Activated CD4-positive, alpha-beta T cell treated with anti-CD3 and anti-CD28 coated beads for 36 hours (primary cell): ENCODE measurements around the gene KLHDC7B. TPM values are rescaled to one million over a fixed set of nuclear protein-coding genes. Genes with fewer than 3 reads are reported as not detected.

Source experiments
- ATAC-seq: fragments of 200-7000 bp; cut with Tn5 transposase; one replicate; pipeline ENCODE4 v1.10.0; 2021; ENCODE audit warnings: mild to moderate bottlenecking, moderate library complexity
- CTCF ChIA-PET: fragments of 350-600 bp; sonication (Branson Sonifier 250); formaldehyde crosslinking; loops from one replicate; lab custom pipeline; 2021; ENCODE audit warnings: antibody characterized with exemption; lab: Charles Lee
- POLR2A ChIA-PET: fragments of 350-600 bp; sonication (Branson Sonifier 250); formaldehyde crosslinking; loops from one replicate; lab custom pipeline; 2021; ENCODE audit warnings: antibody characterized with exemption, inconsistent platforms; lab: Charles Lee
- DNase-seq: peaks from one replicate; pipeline ENCODE4 v3.0.0-alpha.2; 2020
- H3K27ac Mint-ChIP-seq: one replicate; pipeline ENCODE4 v1.8.0; 2021; ENCODE audit warnings: mixed read lengths
- H3K27me3 Mint-ChIP-seq: one replicate; pipeline ENCODE4 v1.8.0; 2021; ENCODE audit warnings: mixed read lengths
- H3K36me3 Mint-ChIP-seq: one replicate; pipeline ENCODE4 v1.8.0; 2021; ENCODE audit warnings: low read depth, mixed read lengths
- H3K4me1 Mint-ChIP-seq: one replicate; pipeline ENCODE4 v1.8.0; 2021; ENCODE audit warnings: mixed read lengths
- H3K4me3 Mint-ChIP-seq: one replicate; pipeline ENCODE4 v1.8.0; 2021; ENCODE audit warnings: mild to moderate bottlenecking, moderate library complexity, mixed read lengths
- H3K9me3 Mint-ChIP-seq: one replicate; pipeline ENCODE4 v1.8.0; 2021; ENCODE audit warnings: low read depth, mixed read lengths
- intact Hi-C, 2 experiments: fragments of 100-400 bp; cut with DNase I in 1 of 2; cut with micrococcal nuclease in 1 of 2; formaldehyde crosslinking; loops; one replicate each; pipeline versions ENCODE4 v1.14.2 to v1.15.1; 2022 to 2024; cut with DNase I, micrococcal nuclease
- total RNA-seq, 2 experiments: library from RNA; stranded (reverse); gene quantifications; one replicate each; pipeline ENCODE4 v1.2.3, GENCODE V29; 2021

Gene KLHDC7B
- total RNA-seq, 2 experiments from 2014 or later, result 5.7 to 6.4 TPM

DNA sequence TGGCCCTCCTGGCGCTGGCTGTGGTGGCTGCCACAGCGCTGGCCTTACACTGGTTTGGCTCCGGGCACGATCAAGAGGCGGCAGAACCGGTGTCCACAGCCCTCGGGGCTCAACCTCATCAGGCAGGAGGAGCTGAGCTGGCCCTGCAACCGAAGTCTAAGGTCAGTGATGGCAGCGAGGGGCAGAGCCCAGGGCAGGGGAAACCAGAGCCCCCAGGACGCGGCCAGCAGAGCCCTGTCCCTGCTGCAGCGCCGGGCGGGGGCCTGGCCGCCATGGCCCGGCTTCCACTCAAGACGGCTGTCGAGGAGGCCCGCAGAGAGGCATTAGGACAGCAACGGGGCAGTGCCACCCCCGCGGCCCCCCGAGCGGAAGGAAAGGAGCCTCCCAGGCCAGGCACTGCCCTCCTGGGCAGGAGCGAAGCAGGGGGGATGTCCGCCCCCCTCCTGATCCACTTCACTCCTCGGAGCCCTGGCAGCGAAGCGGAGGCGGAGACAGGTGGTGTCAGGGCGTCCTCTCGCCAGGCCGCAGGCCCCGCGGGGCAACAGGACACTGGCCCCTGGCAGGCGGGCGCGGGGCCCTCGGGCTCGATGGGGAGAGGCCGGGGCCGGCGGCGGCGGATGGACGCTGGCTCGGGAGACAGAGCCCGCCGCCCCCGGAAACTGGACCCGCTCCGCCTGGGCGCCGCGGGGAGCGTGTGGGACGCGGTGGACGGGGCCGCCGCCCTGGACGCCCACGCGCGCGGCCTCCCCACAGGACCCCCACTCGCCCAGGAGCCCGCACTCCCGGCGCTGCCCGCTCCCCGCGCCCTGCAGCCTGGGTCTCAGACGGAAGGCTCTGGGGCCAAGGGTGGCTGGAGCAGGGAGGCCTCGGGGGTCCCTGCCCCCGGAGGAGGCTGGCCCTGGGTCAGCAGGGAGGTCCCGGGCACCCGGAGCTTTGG lies 895 bp downstream of the KLHDC7B start:
- intact Hi-C loops, result no loop called here
- Mint-ChIP-seq H3K36me3 (peaks cover 6% of the 10 kb centered on the region), H3K4me1 (peaks cover 48% of the 10 kb centered on the region), H3K9me3 (no peaks in the 10 kb centered on the region), H3K27ac (peak overlapping the region; percentile 85), H3K4me3 (no peak overlapping the region), H3K27me3 (no peaks in the 10 kb centered on the region)
- ATAC-seq, result no peak
- no peak for DNase-seq
- ChIA-PET POLR2A (no interaction called here), CTCF (interaction anchor here (1.2 to 4.0 kb wide), 9 partner anchors 7 to 145 kb away, joined by 4 to 29 read pairs (median 7); partner anchors contain the start of genes SCO2 and SYCE3)

DNA sequence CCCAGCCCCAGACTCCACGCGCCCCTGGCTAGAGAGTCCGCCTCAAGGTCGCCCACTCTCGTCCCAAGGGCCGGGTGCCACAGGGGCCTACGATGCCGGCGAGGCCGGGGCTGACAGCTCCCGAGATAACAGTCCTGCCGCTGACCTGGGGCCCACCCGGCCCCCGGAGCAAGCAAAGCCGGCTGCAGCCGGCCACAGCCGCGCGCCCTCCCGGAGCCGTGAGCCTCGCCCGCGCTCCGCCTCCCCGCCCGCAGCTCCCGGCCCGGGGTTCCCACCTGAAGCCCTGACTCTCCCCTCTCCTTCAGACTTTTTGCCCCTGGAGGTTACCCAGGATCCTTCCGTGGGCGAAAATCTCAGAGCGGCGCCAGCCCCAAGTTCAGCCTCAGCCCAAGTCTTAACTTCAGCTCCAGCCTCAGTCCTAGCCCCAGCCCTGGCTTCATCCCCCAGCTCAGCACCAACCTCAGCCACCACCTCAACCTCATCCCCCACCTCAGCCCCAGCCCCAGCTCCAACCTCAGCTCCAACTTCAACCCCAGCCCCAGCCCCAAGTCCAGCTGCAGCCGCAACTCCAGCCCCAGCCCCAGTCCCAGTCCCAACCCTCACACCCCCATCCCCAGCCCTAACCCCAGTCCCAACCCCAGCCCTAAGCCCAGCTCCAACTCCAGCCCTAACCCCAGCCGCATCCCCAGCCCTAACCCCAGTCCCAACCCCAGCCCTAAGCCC lies 1.7 kb downstream of the KLHDC7B start:
- DNase-seq, result no peak
- peak overlapping the region; percentile 45 for H3K4me3 Mint-ChIP-seq

DNA sequence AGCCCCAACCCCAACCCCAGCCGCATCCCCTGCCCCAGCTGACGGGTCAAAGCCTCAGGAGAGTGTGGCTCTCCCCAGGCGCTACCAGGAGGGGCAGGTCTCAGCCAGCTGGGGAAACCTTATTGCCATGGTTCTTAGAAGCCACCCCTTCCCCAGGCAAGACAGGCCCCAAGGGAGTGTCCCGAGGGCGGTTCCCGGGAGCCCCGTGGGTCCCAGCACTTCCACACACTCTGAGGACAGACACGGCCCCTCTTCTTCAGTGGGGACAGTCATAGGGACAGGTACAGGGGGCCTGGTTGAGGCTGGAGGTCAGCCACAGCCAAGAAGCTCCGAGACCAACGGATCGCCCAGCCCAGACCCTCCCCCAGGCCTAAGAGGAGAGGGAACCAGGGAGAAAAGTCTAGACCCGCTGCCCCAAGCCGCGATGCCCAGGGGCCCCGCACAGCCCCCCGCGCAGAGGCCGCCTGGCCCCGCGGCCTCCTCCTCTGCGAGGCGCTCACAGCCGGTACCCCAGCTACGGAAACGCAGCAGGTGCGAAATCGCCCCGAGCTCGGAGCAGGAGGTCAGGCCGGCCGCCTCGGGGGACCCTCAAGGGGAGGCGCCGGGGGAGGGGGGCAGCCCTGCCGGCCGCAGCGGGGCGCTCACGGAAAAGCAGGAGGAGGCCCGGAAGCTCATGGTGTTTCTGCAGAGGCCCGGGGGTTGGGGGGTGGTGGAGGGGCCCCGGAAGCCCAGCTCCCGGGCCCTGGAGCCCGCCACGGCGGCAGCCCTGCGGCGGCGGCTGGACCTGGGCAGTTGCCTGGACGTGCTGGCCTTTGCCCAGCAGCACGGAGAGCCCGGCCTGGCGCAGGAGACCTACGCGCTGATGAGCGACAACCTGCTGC lies 2.6 kb downstream of the KLHDC7B start:
- CTCF ChIA-PET, result interaction anchor here (0.6 to 4.0 kb wide), 10 partner anchors 9 to 119 kb away, joined by 3 to 29 read pairs (median 3); partner anchors contain the start of genes SCO2 and SYCE3
- Mint-ChIP-seq H3K9me3 (no peaks in the 10 kb centered on the region), H3K4me1 (peaks cover 36% of the 10 kb centered on the region), H3K4me3 (peak overlapping the region; percentile 67), H3K36me3 (peaks cover 3% of the 10 kb centered on the region), H3K27me3 (no peaks in the 10 kb centered on the region), H3K27ac (peak overlapping the region; percentile 81)
- intact Hi-C loops, result no loop called here
- POLR2A ChIA-PET, result interaction anchor here (0.5 to 0.9 kb wide), 3 partner anchors 23 to 120 kb away, joined by 3 to 5 read pairs (median 3); partner anchors contain the start of gene SCO2
- DNase-seq (peak; percentile 73), ATAC-seq (peak; percentile 34)

More for the DNA sequence above, 1.7 kb downstream of the KLHDC7B start:
- Mint-ChIP-seq H3K27ac (no peak overlapping the region), H3K9me3 (no peaks in the 10 kb centered on the region), H3K4me1 (peaks cover 40% of the 10 kb centered on the region), H3K27me3 (no peaks in the 10 kb centered on the region), H3K36me3 (peaks cover 6% of the 10 kb centered on the region)
- no peak for ATAC-seq
- ChIA-PET POLR2A (no interaction called here), CTCF (interaction anchor here (0.7 to 4.0 kb wide), 6 partner anchors 8 to 63 kb away, joined by 3 to 29 read pairs (median 6); partner anchors contain the start of genes SCO2 and SYCE3)
- intact Hi-C loops, result no loop called here

DNA sequence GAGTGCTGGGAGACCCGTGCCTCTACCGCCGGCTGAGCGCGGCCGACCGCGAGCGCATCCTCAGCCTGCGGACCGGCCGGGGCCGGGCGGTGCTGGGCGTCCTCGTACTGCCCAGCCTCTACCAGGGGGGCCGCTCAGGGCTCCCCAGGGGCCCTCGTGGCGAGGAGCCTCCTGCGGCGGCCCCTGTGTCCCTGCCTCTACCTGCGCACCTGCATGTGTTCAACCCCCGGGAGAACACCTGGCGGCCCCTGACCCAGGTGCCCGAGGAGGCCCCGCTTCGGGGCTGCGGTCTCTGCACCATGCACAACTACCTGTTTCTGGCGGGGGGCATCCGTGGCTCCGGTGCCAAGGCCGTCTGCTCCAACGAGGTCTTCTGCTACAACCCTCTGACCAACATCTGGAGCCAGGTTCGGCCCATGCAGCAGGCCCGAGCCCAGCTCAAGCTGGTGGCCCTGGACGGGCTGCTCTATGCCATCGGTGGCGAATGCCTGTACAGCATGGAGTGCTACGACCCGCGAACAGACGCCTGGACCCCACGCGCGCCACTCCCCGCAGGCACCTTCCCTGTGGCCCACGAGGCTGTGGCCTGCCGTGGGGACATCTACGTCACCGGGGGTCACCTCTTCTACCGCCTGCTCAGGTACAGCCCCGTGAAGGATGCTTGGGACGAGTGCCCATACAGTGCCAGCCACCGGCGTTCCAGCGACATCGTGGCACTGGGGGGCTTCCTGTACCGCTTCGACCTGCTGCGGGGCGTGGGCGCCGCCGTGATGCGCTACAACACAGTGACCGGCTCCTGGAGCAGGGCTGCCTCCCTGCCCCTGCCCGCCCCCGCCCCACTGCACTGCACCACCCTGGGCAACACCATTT lies 3.5 kb downstream of the KLHDC7B start:
- Mint-ChIP-seq H3K27ac (peak overlapping the region; percentile 77), H3K4me3 (peak overlapping the region; percentile 74), H3K27me3 (no peaks in the 10 kb centered on the region), H3K36me3 (peaks cover 3% of the 10 kb centered on the region), H3K9me3 (no peaks in the 10 kb centered on the region), H3K4me1 (peaks cover 33% of the 10 kb centered on the region)
- intact Hi-C loops, result no loop called here
- DNase-seq (no peak), ATAC-seq (peak; percentile 4)
- POLR2A ChIA-PET, result interaction anchor here (0.8 to 0.9 kb wide), 2 partner anchors 23 to 72 kb away, joined by 3 to 5 read pairs; partner anchors contain the start of gene SCO2
- CTCF ChIA-PET, result interaction anchor here (0.7 to 2.5 kb wide), 8 partner anchors 10 to 141 kb away, joined by 3 to 14 read pairs (median 3); partner anchors contain the start of genes LMF2 and SCO2

DNA sequence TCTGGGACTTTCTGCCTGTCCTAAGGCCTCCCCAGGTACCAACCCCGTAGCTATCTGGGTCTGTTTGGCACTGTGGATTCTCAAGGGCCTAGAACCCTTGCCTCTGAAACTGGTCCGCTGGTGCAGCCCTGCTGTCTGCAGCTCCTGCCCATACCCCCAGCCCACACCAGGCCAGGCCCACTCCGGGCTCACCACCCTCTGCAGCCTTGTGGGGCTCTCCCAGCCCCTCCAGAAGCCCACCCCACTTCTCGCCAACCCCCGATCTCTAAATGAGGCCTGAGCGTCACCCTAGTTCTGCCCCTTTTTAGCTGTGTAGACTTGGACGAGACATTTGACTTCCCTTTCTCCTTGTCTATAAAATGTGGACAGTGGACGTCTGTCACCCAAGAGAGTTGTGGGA lies 4.7 kb downstream of the KLHDC7B start:
- peaks cover 3% of the 10 kb centered on the region for H3K36me3 Mint-ChIP-seq
- H3K4me3 Mint-ChIP-seq, result peak overlapping the region; percentile 74
- ATAC-seq, result no peak
- ChIA-PET CTCF (interaction anchor here (0.8 to 2.2 kb wide), 6 partner anchors 10 to 71 kb away, joined by 3 to 15 read pairs (median 3); partner anchors contain the start of genes LMF2, SCO2 and SYCE3), POLR2A (interaction anchor here (1.4 kb wide), 1 partner anchor 25 kb away, joined by 7 read pairs; the partner anchor contains the start of gene SCO2)
- intact Hi-C loops, result no loop called here
- no peak for DNase-seq
- H3K4me1 Mint-ChIP-seq, result peaks cover 21% of the 10 kb centered on the region
- no peaks in the 10 kb centered on the region for H3K27me3 Mint-ChIP-seq
- no peaks in the 10 kb centered on the region for H3K9me3 Mint-ChIP-seq
- H3K27ac Mint-ChIP-seq, result no peak overlapping the region

DNA sequence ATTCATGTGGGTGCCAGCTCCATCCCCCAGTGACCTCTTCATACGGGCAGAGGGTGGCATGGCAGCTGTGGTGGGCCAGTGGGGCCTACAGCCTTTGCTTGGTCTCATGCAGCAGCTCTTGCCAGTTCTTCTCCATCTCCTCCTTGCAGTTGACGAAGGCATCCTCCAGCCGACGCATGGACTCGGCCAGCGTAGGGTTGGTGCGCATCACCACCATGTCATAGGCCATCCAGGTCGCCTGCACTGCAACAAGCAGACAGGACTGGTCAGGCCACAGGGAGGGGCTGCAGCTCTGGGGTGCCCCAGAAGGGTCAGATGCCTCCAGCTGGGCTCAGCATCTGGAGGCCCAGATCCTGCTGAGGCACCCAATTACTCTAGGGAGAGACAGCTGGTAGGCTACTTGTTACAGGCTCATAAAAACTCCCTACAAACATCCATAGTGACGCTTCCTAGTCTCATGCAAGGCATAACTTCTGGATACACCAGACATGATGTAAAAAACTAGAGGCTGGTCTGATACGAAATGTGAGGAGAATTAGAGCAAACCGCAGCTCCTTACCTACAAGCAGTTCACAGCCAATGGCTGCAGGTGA lies 5.6 kb downstream of the KLHDC7B start:
- intact Hi-C loops, result no loop called here
- POLR2A ChIA-PET, result interaction anchor here (1.4 kb wide), 1 partner anchor 26 kb away, joined by 7 read pairs; the partner anchor contains the start of gene SCO2
- no peak overlapping the region for H3K4me3 Mint-ChIP-seq
- H3K27ac Mint-ChIP-seq, result no peak overlapping the region
- no peaks in the 10 kb centered on the region for H3K9me3 Mint-ChIP-seq
- peaks cover 3% of the 10 kb centered on the region for H3K36me3 Mint-ChIP-seq
- no peaks in the 10 kb centered on the region for H3K27me3 Mint-ChIP-seq
- peaks cover 12% of the 10 kb centered on the region for H3K4me1 Mint-ChIP-seq
- DNase-seq (no peak), ATAC-seq (no peak)
- CTCF ChIA-PET, result interaction anchor here (1.3 to 2.2 kb wide), 3 partner anchors 12 to 70 kb away, joined by 3 to 15 read pairs (median 4); partner anchors contain the start of genes SCO2 and SYCE3

DNA sequence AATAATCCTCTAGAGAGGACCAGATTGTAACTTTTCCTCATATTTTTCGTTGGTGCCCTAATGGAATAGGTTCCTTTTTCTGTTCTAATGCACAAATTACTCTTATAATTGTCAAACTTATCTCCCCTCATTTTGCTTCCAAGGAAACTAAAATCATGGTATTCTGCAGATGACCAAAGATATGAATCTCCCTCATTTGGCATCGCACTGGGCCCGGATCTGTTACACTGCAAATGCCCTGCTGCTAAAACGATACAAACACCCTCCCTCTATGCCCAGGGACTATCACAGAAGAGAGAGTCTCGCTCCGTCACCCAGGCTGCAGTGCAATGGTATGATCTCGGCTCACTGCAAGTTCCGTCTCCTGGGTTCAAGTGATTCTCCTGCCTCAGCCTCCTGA lies 7.6 kb downstream of the KLHDC7B start:
- Mint-ChIP-seq H3K36me3 (peaks cover 3% of the 10 kb centered on the region), H3K4me3 (no peak overlapping the region), H3K27ac (no peak overlapping the region), H3K27me3 (no peaks in the 10 kb centered on the region), H3K9me3 (no peaks in the 10 kb centered on the region), H3K4me1 (peaks cover 10% of the 10 kb centered on the region)
- ATAC-seq, result no peak
- no peak for DNase-seq
- intact Hi-C loops, result no loop called here
- ChIA-PET POLR2A (no interaction called here), CTCF (no interaction called here)

DNA sequence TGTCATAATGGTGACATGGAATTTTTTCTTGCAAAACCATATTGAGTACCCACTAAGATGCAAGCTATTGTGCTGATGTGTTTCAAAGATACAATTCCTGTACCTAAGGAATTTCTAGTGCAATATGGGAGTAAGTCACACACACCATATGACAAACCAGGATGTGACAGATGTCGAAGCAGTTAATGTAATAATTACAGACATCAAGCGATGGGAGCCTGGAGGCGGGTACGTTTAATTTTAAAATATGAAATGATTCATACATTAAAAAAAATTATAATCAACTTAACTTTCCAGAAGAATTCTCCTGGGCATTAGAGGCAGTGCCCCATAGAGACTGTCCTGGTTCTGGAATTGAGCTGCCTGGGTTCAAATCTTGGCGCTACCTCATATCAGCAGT lies 11.0 kb downstream of the KLHDC7B start:
- Mint-ChIP-seq H3K27ac (no peak overlapping the region), H3K9me3 (no peaks in the 10 kb centered on the region), H3K4me1 (peaks cover 7% of the 10 kb centered on the region), H3K4me3 (no peak overlapping the region), H3K36me3 (no peaks in the 10 kb centered on the region), H3K27me3 (no peaks in the 10 kb centered on the region)
- CTCF ChIA-PET, result interaction anchor here (0.6 to 1.9 kb wide), 4 partner anchors 9 to 321 kb away, joined by 3 to 9 read pairs (median 6); partner anchors contain the start of gene KLHDC7B
- intact Hi-C loops, result no loop called here
- ATAC-seq (no peak), DNase-seq (no peak)
- POLR2A ChIA-PET, result no interaction called here

DNA sequence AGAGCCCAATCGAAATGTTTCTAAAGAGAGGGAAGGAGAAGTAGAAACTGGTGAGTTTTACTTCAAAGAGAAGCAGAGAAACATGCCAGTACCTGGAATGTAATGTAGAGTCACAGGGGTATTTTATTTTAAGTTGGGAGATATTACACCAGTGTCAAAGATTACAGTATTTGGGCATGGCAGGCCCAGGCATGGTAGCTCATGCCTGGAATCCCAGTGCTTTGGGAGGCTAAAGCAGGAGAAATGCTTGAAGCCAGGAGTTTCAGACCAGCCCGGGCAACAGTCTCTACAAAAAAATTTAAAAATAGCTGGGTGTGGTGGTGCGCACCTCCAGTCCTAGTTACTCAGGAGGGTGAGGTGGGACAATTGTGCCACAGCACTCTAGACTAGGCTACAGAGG lies 14.3 kb downstream of the KLHDC7B start:
- CTCF ChIA-PET, result interaction anchor here (0.5 to 1.7 kb wide), 6 partner anchors 10 to 61 kb away, joined by 3 to 7 read pairs (median 3); partner anchors contain the start of gene KLHDC7B
- DNase-seq (no peak), ATAC-seq (no peak)
- POLR2A ChIA-PET, result interaction anchor here (0.6 kb wide), 1 partner anchor 49 kb away, joined by 3 read pairs; no protein-coding TSS in a partner anchor
- H3K36me3 Mint-ChIP-seq, result no peaks in the 10 kb centered on the region
- no peaks in the 10 kb centered on the region for H3K9me3 Mint-ChIP-seq
- H3K27me3 Mint-ChIP-seq, result no peaks in the 10 kb centered on the region
- intact Hi-C loops, result no loop called here
- no peak overlapping the region for H3K27ac Mint-ChIP-seq
- H3K4me3 Mint-ChIP-seq, result no peak overlapping the region
- peaks cover 19% of the 10 kb centered on the region for H3K4me1 Mint-ChIP-seq
